ENCODE measurements around the gene ZBTB2.
"Not testable (repeated sequence)": the region's sequence is repeated elsewhere in the genome, so short reads cannot be mapped to it uniquely, and the experiment has no call there.

The ZBTB2 gene

DNA sequence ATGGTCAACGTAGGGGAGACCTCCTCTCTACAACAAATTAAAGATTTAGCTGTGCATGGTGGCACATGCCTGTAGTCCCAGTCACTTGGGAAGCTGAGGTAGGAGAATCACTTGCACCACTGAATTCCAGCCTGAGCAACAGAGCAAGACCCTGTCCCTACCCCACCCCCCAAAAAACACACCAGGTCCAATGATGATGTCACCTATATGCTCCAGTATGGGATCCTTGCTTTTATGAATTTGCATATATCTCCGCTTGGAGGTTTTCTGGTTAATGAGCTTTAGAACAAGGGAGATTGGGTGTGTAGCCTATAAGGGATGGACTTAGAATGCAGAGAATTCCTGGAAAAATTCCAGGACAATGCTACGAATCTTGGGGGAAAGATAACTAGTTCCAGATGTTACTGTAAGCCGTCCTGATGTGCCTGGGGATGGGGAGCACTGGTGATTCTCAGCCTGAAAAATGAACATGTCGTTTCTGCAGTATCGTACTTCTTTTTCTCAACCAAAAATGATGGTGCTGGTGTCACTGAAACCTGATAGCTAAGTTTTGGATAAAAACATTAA, 61.1 kb downstream of the ZBTB2 start:
- no peak for DNase-seq (ENCODE audit: low read depth)

DNA sequence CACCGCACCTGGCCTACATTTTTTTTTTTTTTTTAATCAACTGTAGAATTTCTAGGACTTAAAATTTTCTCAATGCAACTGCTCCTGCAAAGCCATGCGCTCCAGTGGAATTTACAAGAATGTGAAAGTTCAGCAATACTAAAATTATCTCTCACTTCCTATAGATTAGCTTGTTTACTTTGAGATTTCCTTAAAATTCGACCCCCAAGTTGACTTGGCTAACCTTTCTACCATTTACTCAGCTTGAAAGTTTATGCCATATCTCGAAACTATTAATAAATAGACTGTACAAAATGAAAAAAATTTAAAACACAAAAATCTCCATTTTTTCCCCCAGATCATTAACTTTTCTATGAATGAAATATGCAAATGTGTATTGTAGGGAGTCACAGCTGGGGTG, 64.3 kb downstream of the ZBTB2 start:
- DNase-seq (ENCODE audit: low read depth), result no peak

DNA sequence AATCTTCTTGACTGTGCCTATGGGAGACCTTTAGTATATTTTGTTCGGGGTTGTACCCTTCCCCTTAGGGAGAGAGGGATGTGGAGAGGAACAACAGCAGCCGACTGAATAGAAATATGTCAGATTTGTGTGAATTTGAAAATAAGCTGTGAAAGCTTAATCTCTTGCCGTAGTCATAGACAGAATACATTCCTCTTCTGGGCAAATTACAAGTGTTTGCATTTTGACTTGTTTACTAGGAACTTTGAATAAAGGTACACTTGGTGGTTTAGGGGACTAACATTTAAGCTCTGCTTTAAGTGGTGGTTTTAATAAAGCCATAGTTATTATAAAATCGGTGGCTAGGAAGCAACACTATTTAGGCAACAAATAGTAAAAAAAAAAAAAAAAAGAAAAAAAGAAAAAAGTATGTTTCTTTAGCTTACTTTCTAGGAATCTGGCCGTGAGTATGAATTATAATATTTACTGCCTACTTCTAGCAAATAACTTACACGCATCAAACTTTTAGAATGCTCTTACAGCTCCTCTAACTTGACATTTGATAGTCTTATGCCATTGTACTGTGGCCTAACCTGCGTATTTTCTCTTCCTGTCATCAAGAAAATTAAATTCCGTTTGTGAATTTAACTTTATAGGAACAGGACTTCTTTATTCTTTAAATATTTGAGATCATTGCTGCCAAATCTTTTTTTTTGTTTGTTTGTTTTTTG, 65.1 kb downstream of the ZBTB2 start:
- DNase-seq (ENCODE audit: low read depth), result no peak

DNA sequence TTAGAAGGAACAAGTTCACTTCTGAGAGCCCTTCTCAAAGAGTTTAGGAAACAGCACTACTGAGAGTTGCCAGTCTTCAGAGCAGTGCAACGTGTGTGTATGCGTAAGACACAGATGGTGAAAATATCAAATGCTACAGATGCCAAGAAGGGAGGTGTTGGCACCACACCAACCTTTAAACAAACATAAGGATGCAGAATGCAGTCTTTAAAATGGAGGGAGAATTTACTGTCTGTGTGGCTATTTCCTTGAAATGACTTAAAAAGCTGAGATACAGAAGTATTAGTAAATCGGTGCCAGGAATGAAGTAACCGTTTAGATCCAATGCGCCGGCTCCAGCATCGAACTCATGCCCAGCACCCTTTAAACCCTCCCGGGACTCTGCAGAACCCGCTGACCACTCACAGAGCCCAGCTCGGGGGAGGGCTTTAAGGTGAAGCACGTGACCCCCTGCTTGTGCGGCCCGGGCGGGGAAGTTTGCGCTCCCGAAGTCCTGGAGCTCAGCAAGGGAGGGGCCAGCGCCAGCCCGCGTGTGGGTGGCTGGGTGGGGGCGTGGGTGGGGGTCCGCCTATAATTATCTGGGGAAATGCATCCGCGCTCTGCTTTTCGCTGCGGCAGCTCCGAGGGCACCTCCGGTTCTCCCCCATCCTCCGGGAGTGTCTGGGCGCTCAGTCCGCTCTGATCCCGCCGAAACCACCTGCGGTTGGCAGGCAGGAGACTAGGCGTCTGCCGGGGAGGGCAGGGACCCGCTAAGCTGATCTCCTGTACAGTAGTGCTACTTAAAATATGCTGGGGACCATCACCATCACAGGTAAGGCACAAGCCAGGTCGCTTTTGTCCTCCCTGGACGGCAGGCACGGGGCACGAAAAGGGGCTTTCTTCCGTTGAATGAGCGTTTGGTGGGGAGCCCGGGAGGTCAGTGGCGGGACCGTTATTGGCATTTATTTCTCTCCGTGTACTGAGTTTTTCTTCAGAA, 66.0 kb downstream of the ZBTB2 start:
- no peak for DNase-seq (ENCODE audit: low read depth)

DNA sequence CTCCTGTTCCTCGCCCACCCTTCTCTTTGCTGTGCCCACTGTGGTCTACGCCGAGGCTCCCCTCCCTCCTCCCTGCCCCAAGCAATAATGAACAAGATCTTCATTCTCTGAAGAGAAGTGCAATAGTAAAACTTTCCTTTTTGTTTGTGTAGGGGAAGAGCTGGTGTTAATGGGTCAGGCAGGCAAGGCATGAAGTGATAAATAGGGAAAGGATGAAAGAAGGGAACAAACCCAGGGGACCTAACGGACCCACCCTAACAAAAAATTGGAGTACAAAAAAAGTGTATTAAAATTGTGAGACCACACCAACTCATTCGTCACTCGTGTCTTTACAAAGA, 66.9 kb downstream of the ZBTB2 start:
- DNase-seq (ENCODE audit: low read depth), result no peak

DNA sequence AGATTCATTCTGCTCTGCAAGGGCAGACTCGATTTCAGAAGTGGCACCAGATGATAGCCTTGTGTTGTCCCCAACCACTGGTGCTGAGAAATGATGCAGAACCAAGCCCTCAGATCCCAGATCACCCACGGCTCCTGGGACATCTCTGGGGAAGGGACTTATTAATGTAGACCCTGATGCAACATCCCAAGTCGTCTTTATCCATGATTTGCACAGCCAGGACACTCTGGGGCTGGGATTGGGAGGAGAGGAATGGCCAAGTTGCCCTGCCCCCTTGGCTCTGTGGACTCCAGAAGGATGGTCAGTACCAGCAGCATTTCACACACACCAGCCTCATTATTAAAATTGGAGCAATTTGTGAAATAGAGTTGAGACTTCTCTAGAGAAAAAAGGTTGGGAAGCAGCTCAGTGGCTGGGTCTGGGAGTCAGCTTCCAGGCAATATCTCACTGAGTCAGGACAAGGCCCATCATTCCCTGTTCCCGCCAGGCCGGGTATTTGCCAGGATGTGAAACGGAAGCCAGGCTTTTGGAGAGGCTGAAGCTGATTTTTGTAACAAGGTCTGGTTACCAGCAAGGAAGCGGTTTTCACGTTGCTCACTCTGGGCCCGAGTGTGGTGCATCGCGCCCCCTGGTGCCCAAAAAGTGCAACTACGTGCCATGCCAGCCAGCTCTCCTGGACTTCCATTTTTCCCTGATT, 67.4 kb downstream of the ZBTB2 start:
- peak; percentile 55 for DNase-seq (ENCODE audit: low read depth)

DNA sequence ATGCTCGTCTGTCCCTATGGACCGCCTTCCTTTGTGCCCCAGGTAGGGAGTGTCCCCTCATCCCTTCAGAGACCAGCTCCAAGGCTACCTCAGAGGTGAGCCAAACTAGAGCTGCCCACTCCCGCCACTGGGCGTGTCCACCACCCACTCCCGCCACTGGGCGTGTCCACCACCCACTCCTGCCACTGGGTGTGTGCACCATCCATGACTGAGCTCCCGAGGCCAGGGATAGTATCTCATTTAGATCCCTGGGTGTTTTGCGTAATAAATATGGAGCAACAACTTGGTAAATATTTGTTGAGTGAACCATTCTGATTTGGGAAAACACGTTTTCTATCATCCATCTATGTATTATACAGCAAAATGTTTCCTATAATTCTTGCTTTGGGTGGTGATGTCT, 68.8 kb downstream of the ZBTB2 start:
- DNase-seq (ENCODE audit: low read depth), result no peak

DNA sequence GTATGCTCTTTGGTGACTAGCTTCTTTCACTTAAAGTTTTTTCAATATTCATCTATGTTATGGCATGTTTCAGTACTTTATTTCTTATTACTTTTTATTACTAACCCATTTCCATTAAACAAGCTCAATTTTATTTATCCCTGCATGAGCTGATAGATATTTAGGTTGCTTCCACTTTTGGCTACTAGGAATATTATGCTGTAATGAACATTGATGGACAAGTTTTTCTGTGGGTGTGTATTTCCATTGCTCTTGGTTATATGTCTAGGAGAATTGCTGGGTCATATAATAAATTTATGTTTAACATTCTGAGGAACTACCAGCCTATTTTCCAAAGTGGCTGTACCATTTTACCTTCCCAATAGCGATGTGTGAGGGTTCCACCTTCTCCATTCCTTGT, 69.9 kb downstream of the ZBTB2 start:
- DNase-seq (ENCODE audit: low read depth), result no peak

DNA sequence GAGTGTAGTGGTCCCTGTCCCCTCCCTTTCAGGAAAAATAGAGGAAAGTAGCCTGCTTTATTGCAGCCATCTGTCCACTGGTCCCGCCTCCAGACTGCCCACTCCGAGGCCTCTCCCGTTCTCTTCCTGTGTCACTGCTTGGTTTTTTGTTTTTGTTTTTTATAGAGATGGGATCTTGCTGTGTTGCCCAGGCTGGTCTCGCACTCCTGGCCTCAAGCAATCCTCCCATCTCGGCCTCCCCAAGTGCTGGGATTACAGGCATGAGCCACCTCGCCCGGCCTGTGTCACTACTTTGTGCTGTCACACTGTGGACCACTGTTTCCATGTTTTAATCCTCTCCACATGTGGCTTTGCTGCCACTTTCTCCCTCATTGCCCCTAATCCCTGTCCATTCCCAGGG, 71.2 kb downstream of the ZBTB2 start:
- no peak for DNase-seq (ENCODE audit: low read depth)

DNA sequence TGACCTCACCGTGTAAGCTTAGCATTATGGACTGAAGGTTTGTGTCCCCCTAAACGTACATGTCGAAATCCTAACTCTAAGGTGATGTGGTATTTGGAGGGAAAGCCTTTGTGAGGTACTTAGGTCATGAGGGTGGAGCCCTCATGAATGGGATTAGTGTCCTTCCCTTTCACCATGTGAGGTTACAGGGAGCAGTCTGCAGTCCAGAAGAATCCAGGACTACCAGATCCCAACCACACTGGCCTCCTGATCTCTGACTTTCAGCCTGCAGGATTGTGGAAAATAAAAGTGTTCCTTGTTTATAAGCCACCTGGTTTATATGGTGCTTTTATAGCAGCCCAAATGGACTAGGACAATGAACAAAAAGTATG, 73.4 kb downstream of the ZBTB2 start:
- DNase-seq (ENCODE audit: low read depth), result no peak

DNA sequence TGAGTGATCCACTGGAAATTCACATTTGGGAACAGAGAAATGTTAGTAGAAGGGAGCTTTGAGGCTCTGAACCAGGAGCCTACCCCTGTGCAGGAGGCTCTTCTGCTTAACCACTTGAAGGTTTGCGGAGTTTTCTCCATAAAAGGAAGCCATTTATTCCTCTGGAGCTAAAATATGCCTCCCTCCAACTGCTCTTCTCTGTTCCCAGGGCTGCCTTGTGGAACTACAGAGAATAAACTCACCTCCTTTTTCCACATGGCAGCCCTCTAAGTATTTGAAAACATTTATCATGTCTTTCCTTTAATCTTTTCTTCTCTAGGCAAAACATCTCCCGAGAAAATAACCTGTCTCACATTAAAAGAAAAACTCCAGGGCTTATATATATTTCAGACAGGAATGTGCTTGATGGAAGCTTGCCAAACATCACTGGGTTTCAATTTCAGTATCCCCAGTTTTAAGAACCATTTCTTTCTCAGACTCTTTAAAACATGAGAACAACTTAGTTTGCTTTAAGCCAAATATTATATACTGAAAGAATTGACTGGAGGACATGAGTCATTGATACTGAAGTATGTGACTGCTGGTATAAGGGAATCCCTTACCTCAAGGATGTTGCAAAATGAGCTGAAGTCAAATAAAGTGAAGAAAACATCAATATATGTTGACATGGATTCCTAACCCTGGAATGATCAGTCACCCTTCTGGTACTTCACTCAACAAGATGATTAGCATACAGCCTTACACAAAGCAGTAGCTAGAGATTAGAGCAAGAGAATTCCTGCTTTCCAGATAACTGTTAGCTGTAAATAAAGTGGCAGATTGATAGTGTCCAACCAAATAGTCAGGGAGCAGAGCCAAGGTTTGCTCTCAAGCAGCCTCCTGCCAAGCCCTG, 74.0 kb downstream of the ZBTB2 start:
- DNase-seq (ENCODE audit: low read depth), result no peak

DNA sequence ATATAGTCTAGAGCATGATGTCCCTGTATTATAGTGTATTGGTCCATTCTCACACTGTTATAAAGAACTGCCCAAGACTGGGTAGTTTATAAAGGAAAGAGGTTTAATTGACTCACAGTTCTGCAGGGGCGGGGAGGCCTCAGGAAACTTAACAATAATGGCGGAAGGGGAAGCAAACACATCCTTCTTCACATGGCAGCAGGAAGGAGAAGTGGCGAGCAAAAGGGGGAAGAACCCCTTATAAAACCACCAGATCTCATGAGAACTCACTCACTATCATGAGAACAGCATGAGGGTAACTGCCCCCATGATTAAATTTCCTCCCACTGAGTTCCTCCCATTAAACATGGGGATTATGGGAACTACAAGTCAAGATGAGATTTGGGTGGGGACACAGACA, 75.7 kb downstream of the ZBTB2 start:
- not testable (repeated sequence) for DNase-seq (ENCODE audit: low read depth)
